HL-60 (cell line): ENCODE measurements around the gene PBX1.

Experiments
- GABPA ChIP-seq: IDR thresholded peaks from 2 replicates; pipeline ENCODE4 v1.6.1; 2012; ENCODE audit warnings: low read depth
- SPI1 ChIP-seq: IDR thresholded peaks from 2 replicates; pipeline ENCODE4 v1.6.1; 2012; ENCODE audit warnings: low read depth, mild to moderate bottlenecking, borderline replicate concordance
- TF ChIP-seq, protein P1 (sequence below): IDR thresholded peaks from one replicate; pipeline ENCODE4 v1.5.1; 2011; ENCODE audit warnings: low read length, control low read depth, inconsistent platforms; ENCODE audit not compliant: insufficient read depth

DNA sequence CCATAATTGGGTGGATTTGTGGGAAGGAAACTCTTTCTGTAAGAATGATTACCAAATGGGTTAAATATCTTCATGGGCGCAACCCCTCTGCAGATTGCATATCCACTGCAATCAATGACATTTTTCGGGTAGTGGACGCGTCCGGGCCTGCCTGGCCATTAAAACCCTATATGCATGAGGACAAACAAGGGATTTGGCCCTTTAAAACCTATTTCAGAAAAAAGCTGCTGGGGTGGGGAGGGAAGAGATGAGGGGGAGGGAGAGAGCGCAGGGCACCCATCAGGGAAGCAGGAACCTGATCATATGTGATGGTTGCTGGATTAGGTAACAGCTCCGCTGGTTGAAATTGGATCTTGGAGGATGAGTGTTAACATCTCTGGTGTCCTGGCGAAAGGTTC lies 228.8 kb downstream of the PBX1 start:
- TF ChIP-seq GABPA: no peak
- TF ChIP-seq, protein P1, sequence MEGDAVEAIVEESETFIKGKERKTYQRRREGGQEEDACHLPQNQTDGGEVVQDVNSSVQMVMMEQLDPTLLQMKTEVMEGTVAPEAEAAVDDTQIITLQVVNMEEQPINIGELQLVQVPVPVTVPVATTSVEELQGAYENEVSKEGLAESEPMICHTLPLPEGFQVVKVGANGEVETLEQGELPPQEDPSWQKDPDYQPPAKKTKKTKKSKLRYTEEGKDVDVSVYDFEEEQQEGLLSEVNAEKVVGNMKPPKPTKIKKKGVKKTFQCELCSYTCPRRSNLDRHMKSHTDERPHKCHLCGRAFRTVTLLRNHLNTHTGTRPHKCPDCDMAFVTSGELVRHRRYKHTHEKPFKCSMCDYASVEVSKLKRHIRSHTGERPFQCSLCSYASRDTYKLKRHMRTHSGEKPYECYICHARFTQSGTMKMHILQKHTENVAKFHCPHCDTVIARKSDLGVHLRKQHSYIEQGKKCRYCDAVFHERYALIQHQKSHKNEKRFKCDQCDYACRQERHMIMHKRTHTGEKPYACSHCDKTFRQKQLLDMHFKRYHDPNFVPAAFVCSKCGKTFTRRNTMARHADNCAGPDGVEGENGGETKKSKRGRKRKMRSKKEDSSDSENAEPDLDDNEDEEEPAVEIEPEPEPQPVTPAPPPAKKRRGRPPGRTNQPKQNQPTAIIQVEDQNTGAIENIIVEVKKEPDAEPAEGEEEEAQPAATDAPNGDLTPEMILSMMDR: no peak
- TF ChIP-seq SPI1: no peak
